GM18873 (cell line): Measurements from ENCODE around the gene CAPS.

Experiments used
- ATAC-seq: cut with Tn5 transposase; IDR thresholded peaks from one replicate; pipeline ENCODE4 v1.9.1; 2021; ENCODE audit warnings: mild to moderate bottlenecking, moderate library complexity, moderate number of reproducible peaks; ENCODE audit not compliant: unreplicated experiment, low FRiP score

Gene CAPS

GRCh38 chr19:5908773-5909442, 5.1 kb upstream of the CAPS start:
- ATAC-seq: no peak

GRCh38 chr19:5910638-5910907, 3.5 kb upstream of the CAPS start:
- no peak for ATAC-seq

- ATAC-seq: no peak
Observed at GRCh38 chr19:5911366-5911765, 2.7 kb upstream of the CAPS start.

GRCh38 chr19:5914358-5914774, 312 bp downstream of the CAPS start:
- ATAC-seq: no peak

- no peak for ATAC-seq
Observed at GRCh38 chr19:5914946-5915781, 1.1 kb downstream of the CAPS start.

GRCh38 chr19:5915782-5916165, 1.7 kb downstream of the CAPS start:
- no peak for ATAC-seq

- no peak for ATAC-seq
Observed at GRCh38 chr19:5916181-5916708, 2.2 kb downstream of the CAPS start.

GRCh38 chr19:5917431-5918107, 3.5 kb downstream of the CAPS start:
- no peak for ATAC-seq

GRCh38 chr19:5918463-5919079, 4.5 kb downstream of the CAPS start:
- no peak for ATAC-seq

- no peak for ATAC-seq
Observed at GRCh38 chr19:5921516-5922160, 7.6 kb downstream of the CAPS start.

GRCh38 chr19:5922161-5922545, 8.1 kb downstream of the CAPS start:
- ATAC-seq: no peak

GRCh38 chr19:5923356-5923755, 9.3 kb downstream of the CAPS start:
- no peak for ATAC-seq

- no peak for ATAC-seq
Observed at GRCh38 chr19:5925830-5926427, 11.9 kb downstream of the CAPS start.

GRCh38 chr19:5926641-5927440, 12.8 kb downstream of the CAPS start:
- ATAC-seq: no peak

GRCh38 chr19:5927441-5927821, 13.4 kb downstream of the CAPS start:
- ATAC-seq: no peak

GRCh38 chr19:5929179-5929578, 15.1 kb downstream of the CAPS start:
- ATAC-seq: no peak

- no peak for ATAC-seq
Observed at GRCh38 chr19:5929625-5930024, 15.6 kb downstream of the CAPS start.

GRCh38 chr19:5931251-5931650, 17.2 kb downstream of the CAPS start:
- no peak for ATAC-seq

- ATAC-seq: no peak
Observed at GRCh38 chr19:5932146-5932545, 18.1 kb downstream of the CAPS start.
